WTC11 (cell line): ENCODE measurements around the gene ACADVL.

Source experiments
- CBFB ChIP-seq: sonication (generic); formaldehyde crosslinking; IDR thresholded peaks from 2 replicates; pipeline ENCODE4 v1.8.1; 2022; ENCODE audit warnings: mild to moderate bottlenecking, low read depth, missing genetic modification reagents
- CTCF ChIP-seq: fragments of 200-600 bp; IDR thresholded peaks from 2 replicates; pipeline ENCODE4 v1.8.0; 2022; ENCODE audit warnings: antibody characterized with exemption
- ESRRA ChIP-seq: sonication (generic); formaldehyde crosslinking; IDR thresholded peaks from 2 replicates; pipeline ENCODE4 v1.8.1; 2022; ENCODE audit warnings: mild to moderate bottlenecking, missing genetic modification reagents, borderline replicate concordance
- MAX ChIP-seq: sonication (generic); formaldehyde crosslinking; IDR thresholded peaks from 2 replicates; pipeline ENCODE4 v1.8.0; 2022; ENCODE audit warnings: mild to moderate bottlenecking, missing genetic modification reagents
- MLX ChIP-seq: sonication (generic); formaldehyde crosslinking; IDR thresholded peaks from 2 replicates; pipeline ENCODE4 v1.8.1; 2023; ENCODE audit warnings: mild to moderate bottlenecking, missing genetic modification reagents, moderate library complexity
- RELA ChIP-seq: sonication (generic); formaldehyde crosslinking; IDR thresholded peaks from 2 replicates; pipeline ENCODE4 v1.8.1; 2022; ENCODE audit warnings: missing genetic modification reagents, mild to moderate bottlenecking, borderline replicate concordance
- SP1 ChIP-seq: sonication (generic); formaldehyde crosslinking; conservative IDR thresholded peaks from 2 replicates; pipeline ENCODE4 v1.8.1; 2022; ENCODE audit warnings: missing genetic modification reagents
- TCF7 ChIP-seq: sonication (generic); formaldehyde crosslinking; IDR thresholded peaks from 2 replicates; pipeline ENCODE4 v1.8.0; 2022; ENCODE audit warnings: mild to moderate bottlenecking, low read depth, missing genetic modification reagents, moderate library complexity
- USF1 ChIP-seq: sonication (generic); formaldehyde crosslinking; IDR thresholded peaks from 2 replicates; pipeline ENCODE4 v1.8.0; 2022; ENCODE audit warnings: mild to moderate bottlenecking, missing genetic modification reagents
- ZNF138 ChIP-seq: sonication (generic); formaldehyde crosslinking; conservative IDR thresholded peaks from 2 replicates; pipeline ENCODE4 v1.8.1; 2022; ENCODE audit warnings: mild to moderate bottlenecking, moderate library complexity, missing genetic modification reagents
- ZNF219 ChIP-seq: sonication (generic); formaldehyde crosslinking; IDR thresholded peaks from 2 replicates; pipeline ENCODE4 v1.8.0; 2023; ENCODE audit warnings: missing genetic modification reagents, mild to moderate bottlenecking, borderline replicate concordance

GRCh38 chr17:7208027-7208571 is 11.6 kb upstream of the ACADVL start:
- peak; percentile 61; the same call in 1 of the 2 replicates for TF ChIP-seq SP1
- TF ChIP-seq CTCF, result no peak
- peak; percentile 48; the same call in 1 of the 2 replicates for TF ChIP-seq USF1 (CRISPR knock-in tag)
- peak; percentile 92 for TF ChIP-seq MAX (CRISPR knock-in tag)
- no peak for TF ChIP-seq ZNF138
- no peak for TF ChIP-seq MLX (CRISPR knock-in tag)
- no peak for TF ChIP-seq RELA
- TF ChIP-seq CBFB, result no peak
- TF ChIP-seq ESRRA (CRISPR knock-in tag), result no peak
- TF ChIP-seq ZNF219 (CRISPR knock-in tag), result no peak
- no peak for TF ChIP-seq TCF7 (CRISPR knock-in tag)
